GM19351 (cell line): ENCODE results near the gene CREB3L4.

Experiments
- ATAC-seq: cut with Tn5 transposase; IDR thresholded peaks from one replicate; pipeline ENCODE4 v1.9.1; 2021; ENCODE audit warnings: mild to moderate bottlenecking, moderate library complexity; ENCODE audit not compliant: unreplicated experiment

CREB3L4 gene, protein sequence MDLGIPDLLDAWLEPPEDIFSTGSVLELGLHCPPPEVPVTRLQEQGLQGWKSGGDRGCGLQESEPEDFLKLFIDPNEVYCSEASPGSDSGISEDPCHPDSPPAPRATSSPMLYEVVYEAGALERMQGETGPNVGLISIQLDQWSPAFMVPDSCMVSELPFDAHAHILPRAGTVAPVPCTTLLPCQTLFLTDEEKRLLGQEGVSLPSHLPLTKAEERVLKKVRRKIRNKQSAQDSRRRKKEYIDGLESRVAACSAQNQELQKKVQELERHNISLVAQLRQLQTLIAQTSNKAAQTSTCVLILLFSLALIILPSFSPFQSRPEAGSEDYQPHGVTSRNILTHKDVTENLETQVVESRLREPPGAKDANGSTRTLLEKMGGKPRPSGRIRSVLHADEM

GRCh38 chr1:153967107-153967999, at the start of gene CREB3L4:
CREB3L4 (plus strand) TSS chr1:153967902; CDS start chr1:153968526, 624 bp downstream.
- peak; percentile 75 for ATAC-seq

DNA sequence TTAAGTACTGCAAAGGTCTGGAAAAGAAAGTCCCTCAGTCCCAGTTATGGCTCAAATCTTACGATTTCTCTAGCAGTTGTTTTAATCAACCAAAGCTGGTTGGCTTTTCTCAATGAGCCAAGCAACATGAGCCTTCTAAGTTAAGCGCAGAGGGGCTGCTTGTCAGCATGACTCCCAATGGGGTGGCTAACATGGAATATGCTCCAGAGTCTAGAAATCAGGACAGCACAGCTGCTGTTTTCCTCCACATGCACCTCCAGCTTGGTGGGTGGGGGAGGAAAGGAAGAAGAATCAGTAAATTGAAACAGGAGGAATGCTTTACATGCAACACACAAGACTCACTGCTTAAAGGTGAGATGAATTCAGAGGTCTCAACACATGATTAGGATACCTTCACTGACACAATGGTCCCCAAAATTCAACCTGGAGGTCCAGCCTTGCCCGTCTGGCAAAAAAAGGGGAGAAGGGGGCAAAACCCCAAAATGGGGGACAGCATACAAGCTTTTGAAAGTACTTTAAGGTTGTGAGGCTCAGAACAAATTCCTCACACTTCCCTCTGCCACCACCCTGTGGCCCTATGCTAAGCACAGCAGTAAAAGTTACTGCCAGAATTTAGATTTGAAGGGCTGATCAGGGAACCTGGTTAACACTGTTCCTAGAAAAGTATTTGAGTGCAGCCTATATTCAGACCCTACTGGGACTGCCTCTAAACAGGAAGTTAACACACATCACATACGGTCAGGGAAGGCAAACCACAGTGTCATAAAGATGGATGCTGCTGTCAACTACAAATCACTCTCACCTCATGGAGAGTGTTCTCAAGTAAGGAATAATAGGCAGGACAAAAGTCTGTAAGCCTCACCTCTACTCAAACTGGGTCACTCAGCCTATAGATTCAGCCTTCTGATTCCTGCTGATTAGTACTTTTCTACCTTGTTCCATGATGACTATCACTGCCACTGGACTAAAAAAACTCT, 47.5 kb upstream of the CREB3L4 start:
- no peak for ATAC-seq

DNA sequence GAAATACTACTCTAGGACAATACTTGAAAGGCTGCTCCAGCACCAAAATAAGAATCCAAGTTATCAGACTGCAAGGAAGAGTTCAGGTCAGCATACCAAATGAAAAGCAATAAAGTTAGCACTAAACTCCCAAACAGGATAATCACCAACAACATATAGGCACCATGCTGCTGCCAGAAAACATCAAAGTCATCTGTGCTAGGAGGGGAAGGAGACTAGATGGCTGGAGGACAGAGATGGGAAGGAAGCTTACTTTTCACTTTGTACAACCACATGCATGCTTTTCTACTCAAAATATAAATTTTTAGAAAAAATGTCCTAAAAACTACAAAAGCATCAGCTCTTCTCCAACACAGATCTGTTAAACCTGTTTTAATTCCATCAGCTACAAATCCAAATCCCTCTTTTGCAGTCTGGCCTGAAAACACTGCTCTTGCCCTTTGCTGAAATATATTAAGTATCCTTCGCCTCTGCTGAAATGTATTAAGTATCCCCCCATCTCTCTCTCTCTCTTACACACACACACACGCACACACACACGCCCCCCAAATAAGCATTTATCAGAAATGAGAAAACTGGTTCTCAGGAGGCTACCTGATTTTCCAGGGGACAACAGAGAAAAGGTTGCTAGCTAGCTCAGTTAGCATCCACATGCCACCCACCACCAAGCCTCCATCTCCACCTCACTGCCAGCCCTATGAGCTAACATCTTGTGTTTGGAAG, 46.5 kb upstream of the CREB3L4 start:
- ATAC-seq = no peak

DNA sequence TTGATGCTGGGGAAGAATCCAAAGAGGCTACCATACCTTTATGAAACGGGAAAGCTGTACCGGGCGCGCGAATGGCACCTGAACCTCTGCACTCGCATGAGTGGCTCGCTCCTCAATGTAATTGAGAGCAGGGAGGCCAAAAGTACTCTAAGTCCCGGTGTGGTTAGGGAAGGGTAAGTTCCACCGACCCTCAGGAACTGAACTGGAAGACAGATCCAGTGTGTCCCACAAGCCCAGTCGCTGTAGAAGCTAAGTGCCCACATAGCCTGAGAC, 46.0 kb upstream of the CREB3L4 start:
- no peak for ATAC-seq

DNA sequence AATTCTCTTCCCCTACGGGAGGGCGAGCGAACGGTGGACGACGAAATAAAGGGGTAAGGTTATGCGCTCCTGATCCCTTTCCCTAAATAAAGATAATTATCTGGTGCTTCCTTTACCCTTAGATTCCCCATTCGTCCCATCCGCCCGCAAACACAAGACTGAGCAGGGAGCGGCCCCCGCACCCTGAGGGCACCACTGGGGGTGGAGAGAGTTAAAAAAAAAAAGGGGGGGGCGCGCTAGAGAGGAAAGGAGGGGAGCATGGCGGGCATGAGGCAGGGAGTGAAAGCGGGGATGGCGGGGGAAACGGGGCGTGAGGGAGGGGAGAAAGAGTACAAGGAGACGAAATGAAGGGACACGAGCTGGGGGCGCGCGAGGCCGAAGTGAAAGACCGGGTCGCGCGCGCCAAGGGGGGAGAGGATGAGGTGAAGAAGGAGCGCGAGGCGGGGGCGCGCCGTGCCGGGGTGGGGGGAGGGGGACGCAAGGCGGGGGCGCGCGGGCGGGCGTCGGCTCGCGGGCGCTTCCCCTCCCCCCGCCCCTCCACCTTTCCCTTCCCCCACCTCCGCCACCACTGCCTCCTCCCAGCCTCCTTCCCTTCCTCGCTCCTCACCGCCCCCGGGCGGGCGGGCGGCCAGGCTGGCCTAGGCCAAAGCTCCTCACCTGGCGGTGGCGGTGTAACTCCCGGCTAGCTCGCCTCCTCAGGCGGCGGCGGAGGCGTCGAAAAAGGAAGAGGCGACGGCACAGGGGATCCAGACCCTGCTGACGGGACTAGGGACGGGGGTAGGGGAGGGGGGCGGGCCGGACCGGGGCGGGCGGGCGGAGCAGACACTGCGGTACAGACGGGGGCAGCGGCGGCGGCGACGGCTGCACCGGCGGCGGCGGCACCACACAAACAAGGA, 45.4 kb upstream of the CREB3L4 start:
- peak; percentile 16 for ATAC-seq

- ATAC-seq = peak; percentile 91
These were observed 44.5 kb upstream of the CREB3L4 start, which contains the start of gene GATAD2B for GRCh38 chr1:153922972-153923925. GATAD2B (minus strand) TSS chr1:153922972; CDS start chr1:153828347, 94,625 bp downstream.

DNA sequence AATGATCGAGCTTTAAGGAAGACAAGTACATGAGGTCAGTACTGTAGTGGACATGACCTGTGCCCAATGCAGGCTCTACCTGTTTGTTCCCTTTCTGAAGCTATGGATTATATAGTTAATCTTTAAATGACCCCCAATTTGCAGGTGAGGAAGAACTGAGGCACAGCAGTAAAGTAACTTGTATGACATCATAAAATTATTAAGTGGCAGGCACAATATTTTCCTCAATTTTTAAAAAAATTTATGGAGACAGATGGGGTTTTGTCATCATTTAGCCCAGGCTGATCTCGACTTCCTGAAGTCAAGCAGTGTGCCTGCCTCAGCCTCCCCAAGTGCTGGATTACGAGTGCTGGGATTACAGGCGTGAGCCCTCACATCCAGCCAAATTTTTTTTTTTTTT, 41.3 kb upstream of the CREB3L4 start:
- no peak for ATAC-seq

GRCh38 chr1:153928245-153928644, 39.5 kb upstream of the CREB3L4 start:
- ATAC-seq = no peak

DNA sequence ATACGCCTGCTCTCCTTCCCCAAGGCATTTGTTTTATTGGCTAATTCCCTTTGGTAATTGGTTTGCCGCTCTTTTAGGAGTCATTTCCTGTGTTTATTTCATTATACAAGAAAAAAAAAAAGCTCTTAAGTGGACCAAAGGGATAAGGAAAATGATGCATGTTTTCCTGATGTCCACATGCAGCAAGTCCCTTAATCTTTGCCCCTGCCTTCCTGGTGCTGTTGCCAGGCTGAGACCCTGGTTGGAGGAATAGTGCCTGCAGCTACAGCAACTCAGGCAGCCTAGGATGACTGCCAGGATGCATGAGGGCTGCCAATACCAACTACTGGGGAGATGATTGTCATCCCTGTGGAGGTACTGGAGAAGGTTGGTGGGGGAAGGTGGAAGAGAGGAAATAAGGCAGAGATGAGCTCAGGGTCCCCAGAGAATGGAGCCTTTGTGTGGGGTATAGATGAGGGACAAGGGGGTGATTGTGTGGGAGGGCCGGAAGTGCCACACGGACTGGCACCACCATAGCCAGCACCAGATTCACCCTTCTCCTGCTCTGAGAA, 38.8 kb upstream of the CREB3L4 start:
- no peak for ATAC-seq

GRCh38 chr1:153929426-153929825, 38.3 kb upstream of the CREB3L4 start:
- ATAC-seq = no peak

- no peak for ATAC-seq
These were observed 37.4 kb upstream of the CREB3L4 start for GRCh38 chr1:153929981-153930948.

GRCh38 chr1:153932156-153933131, 35.3 kb upstream of the CREB3L4 start:
- no peak for ATAC-seq

DNA sequence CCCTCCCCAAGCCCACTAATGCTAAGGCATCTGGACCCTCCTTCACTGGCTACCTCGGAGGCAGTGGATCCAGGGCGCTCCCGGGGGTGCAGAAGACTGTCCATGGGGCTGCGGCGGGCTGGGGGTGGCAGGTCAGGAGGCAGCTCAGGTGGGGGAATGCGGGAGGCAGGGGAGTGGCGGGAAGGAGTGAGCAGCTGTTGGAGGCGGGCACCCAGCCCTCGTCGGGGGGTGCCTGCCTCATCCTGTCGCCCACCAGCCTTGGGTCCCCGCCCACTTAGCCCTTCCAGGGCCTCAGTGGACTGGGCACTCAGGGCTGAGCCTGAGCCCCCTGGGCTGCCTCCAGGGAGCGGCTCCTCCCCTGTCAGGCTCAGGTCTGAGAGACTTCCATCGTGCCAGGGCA, 34.3 kb upstream of the CREB3L4 start:
- no peak for ATAC-seq

DNA sequence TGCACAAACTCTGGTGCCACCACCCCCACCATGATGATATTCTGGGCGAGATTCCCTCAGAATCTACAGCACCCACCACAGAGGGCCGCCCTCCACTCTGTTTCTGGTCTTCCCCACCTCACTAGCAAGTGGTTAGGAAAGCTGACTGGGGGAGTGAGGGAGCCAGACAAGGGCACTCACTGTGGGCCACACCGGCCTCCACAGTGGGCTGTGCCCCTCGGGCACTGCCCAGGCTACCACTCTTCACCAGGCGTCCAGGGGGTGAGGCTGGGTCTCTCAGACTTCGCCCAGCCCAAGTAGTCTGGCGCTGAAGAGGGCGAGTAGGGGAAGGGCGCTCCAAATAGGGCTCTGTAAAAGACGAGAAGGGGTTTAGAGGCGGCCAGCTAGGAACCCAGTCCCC, 33.7 kb upstream of the CREB3L4 start:
- no peak for ATAC-seq

- ATAC-seq = no peak
These were observed 33.0 kb upstream of the CREB3L4 start for GRCh38 chr1:153934746-153935145.
